CD8-positive, alpha-beta memory T cell (primary cell): ENCODE data around the gene RFC2. TPM values are rescaled to one million over a fixed set of nuclear protein-coding genes. Genes with fewer than 3 reads are reported as not detected.

ENCODE experiments used
- CTCF ChIA-PET: fragments of 350-600 bp; sonication (Branson Sonifier 250); formaldehyde crosslinking; loops from one replicate; lab custom pipeline; 2021; ENCODE audit warnings: antibody characterized with exemption; lab: Charles Lee
- POLR2A ChIA-PET: fragments of 350-600 bp; sonication (Branson Sonifier 250); formaldehyde crosslinking; loops from one replicate; lab custom pipeline; 2021; ENCODE audit warnings: antibody characterized with exemption; lab: Charles Lee
- DNase-seq, 5 donors: peaks; one replicate each; pipeline versions ENCODE4 v3.0.0 to v3.0.0-alpha.2; 2020 to 2022; ENCODE audit warnings: mixed read lengths in 1 of 5
- H3K27ac ChIP-seq: one replicate; pipeline ENCODE4 v1.7.0; 2013; ENCODE audit warnings: low read depth, mild to moderate bottlenecking, low read length, moderate library complexity
- H3K27me3 ChIP-seq: 2 replicates; pipeline ENCODE4 v1.7.0; 2013; ENCODE audit warnings: low read length, mild to moderate bottlenecking; ENCODE audit not compliant: insufficient read depth, poor library complexity, severe bottlenecking
- H3K36me3 ChIP-seq: 2 replicates; pipeline ENCODE4 v1.7.0; 2013; ENCODE audit warnings: mild to moderate bottlenecking, low read length, moderate library complexity; ENCODE audit not compliant: insufficient read depth
- H3K4me1 ChIP-seq: 2 replicates; pipeline ENCODE4 v1.7.0; 2013; ENCODE audit warnings: mild to moderate bottlenecking, low read length, moderate library complexity; ENCODE audit not compliant: insufficient read depth
- H3K4me3 ChIP-seq: 2 replicates; pipeline ENCODE4 v1.7.0; 2013; ENCODE audit warnings: mild to moderate bottlenecking, low read length
- H3K9me3 ChIP-seq: 2 replicates; pipeline ENCODE4 v1.7.0; 2013; ENCODE audit warnings: mild to moderate bottlenecking, low read length
- H3K27ac Mint-ChIP-seq, 8 donors: one replicate each; pipeline ENCODE4 v1.8.0; 2020 to 2021; ENCODE audit warnings: mixed read lengths in 8 of 8, mild to moderate bottlenecking in 6 of 8, inconsistent platforms in 3 of 8, moderate library complexity in 3 of 8
- H3K27me3 Mint-ChIP-seq, 2 donors: one replicate each; pipeline ENCODE4 v1.8.0; 2020 to 2021; ENCODE audit warnings: mixed read lengths in 2 of 2, mild to moderate bottlenecking in 1 of 2, moderate library complexity in 1 of 2
- H3K36me3 Mint-ChIP-seq, 3 donors: one replicate each; pipeline ENCODE4 v1.8.0; 2020 to 2021; ENCODE audit warnings: mixed read lengths in 3 of 3, inconsistent platforms in 1 of 3, mild to moderate bottlenecking in 1 of 3
- H3K4me1 Mint-ChIP-seq, 3 donors: one replicate each; pipeline ENCODE4 v1.8.0; 2020 to 2021; ENCODE audit warnings: mixed read lengths in 3 of 3, inconsistent platforms in 1 of 3, mild to moderate bottlenecking in 1 of 3
- H3K4me3 Mint-ChIP-seq, 7 donors: one replicate each; pipeline ENCODE4 v1.8.0; 2020 to 2021; ENCODE audit warnings: mixed read lengths in 7 of 7, mild to moderate bottlenecking in 6 of 7, moderate library complexity in 4 of 7, inconsistent platforms in 2 of 7
- H3K9me3 Mint-ChIP-seq, 5 donors: one replicate each; pipeline ENCODE4 v1.8.0; 2020 to 2022; ENCODE audit warnings: mixed read lengths in 5 of 5, mild to moderate bottlenecking in 3 of 5, moderate library complexity in 2 of 5, inconsistent platforms in 1 of 5
- polyA plus RNA-seq: library from polyadenylated mRNA; unstranded; fragments of 300-500 nt; fragmentation: Illumina TruSeq; gene quantifications from one replicate; pipeline ENCODE4 v1.2.3, GENCODE V29; 2021
- total RNA-seq, 2 experiments: library from RNA; stranded (reverse); gene quantifications; one replicate each; pipeline ENCODE4 v1.2.3, GENCODE V29; 2021

Gene RFC2
- total and polyA plus RNA-seq, 3 experiments from 2014 or later, result 24.8 to 99.4 (median 88.9) TPM

DNA sequence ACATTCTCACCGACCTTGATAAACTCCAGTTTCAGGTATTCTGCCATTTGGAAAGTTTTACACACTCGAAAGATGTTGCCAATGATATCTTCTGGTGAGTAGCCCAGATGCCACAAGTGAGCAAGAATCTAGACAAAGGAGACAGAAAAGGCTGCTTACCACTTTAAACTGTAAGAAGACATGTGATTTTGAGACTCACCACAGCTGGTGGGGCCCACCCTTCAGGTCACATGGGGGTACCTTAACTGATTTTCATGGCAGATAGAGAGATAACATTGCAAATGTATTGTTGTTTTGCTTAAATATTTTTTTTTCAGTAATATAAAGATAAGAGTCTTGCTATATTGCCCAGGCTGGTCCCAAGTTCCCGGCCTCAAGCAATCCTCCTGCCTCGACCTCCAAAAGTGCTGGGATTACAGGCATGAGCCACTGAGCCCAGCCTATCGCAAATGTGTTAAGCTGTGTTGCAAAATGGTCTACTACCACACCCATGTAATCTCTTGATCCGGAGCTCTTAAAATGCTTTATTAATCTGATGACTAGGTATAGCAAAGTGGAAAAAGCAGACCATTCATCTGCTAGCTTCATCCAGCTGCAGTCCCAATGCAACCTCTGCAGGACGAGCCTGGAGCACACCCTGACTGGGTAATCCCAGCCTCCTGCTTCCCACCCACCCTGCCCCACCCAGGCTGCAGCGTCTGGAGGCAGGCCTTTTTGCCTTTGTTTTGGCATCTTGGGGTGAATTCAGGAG, 18.5 kb downstream of the RFC2 start:
- H3K9me3 ChIP-seq, result no peaks in the 10 kb centered on the region
- peaks cover 12% of the 10 kb centered on the region for H3K36me3 ChIP-seq
- ChIA-PET POLR2A (no interaction called here), CTCF (no interaction called here)
- peaks cover 0 to 70% (median 23%) of the 10 kb centered on the region in 3 donors for H3K36me3 Mint-ChIP-seq
- H3K4me3 ChIP-seq, result no peak overlapping the region
- no peaks in the 10 kb centered on the region for H3K27me3 Mint-ChIP-seq
- peaks cover 4 to 5% (median 4%) of the 10 kb centered on the region in 3 donors for H3K4me1 Mint-ChIP-seq
- no peaks in the 10 kb centered on the region for H3K27me3 ChIP-seq
- H3K27ac ChIP-seq, result no peak overlapping the region
- no peak overlapping the region for H3K4me3 Mint-ChIP-seq
- H3K27ac Mint-ChIP-seq, result peak overlapping the region in 2 of 8 donors; percentile 54 to 60
- no peaks in the 10 kb centered on the region for H3K4me1 ChIP-seq
- DNase-seq, result no peak
- H3K9me3 Mint-ChIP-seq, result no peaks in the 10 kb centered on the region

DNA sequence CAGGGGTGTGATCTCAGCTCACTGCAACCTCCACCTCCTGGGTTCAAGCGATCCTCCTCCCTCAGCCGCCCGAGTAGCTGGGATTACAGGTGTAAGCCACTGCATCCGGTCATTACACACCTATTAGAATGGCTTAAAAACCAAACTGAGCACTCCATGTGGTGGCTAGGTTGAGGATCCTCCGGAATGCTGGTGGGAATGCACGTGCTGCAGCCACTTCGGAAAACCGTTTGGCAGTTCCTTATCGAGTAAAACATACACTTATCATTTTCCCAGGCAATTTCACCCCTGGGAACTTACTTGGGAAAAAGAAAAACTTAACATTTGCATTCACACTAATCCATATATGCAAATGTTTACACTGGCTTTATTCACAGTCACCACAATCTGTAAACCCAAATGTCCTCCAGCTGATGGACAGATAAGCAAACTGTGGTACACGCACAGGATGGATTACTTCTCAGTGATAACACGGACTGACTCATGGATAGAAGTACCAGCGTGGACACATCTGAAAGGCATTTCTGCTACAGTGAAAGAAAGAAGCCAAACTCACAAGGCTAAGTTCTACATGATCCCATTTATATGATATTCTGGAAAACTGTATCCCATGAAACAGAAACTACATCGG, 20.4 kb downstream of the RFC2 start:
- H3K36me3 ChIP-seq, result peaks cover 8% of the 10 kb centered on the region

GRCh38 chr7:74231232-74231590, 23.0 kb downstream of the RFC2 start:
- H3K27ac Mint-ChIP-seq, result peak overlapping the region in 1 of 8 donors; percentile 74
- Histone ChIP-seq H3K27me3 (no peaks in the 10 kb centered on the region), H3K9me3 (no peaks in the 10 kb centered on the region), H3K27ac (no peak overlapping the region), H3K4me1 (no peaks in the 10 kb centered on the region), H3K4me3 (no peak overlapping the region), H3K36me3 (no peaks in the 10 kb centered on the region)
- no peaks in the 10 kb centered on the region for H3K27me3 Mint-ChIP-seq
- DNase-seq, result peak in 1 of 5 donors; percentile 12
- peak overlapping the region in 1 of 7 donors; percentile 9 for H3K4me3 Mint-ChIP-seq
- peaks cover 8 to 10% (median 9%) of the 10 kb centered on the region in 3 donors for H3K4me1 Mint-ChIP-seq
- H3K9me3 Mint-ChIP-seq, result no peaks in the 10 kb centered on the region
- ChIA-PET CTCF (interaction anchor here (2.2 kb wide), 1 partner anchor 25 kb away, joined by 7 read pairs; no protein-coding TSS in a partner anchor), POLR2A (no interaction called here)
- H3K36me3 Mint-ChIP-seq, result peaks cover 0 to 49% (median 12%) of the 10 kb centered on the region in 3 donors

More for the DNA sequence above, 20.4 kb downstream of the RFC2 start:
- no peak for DNase-seq
- Histone ChIP-seq H3K9me3 (no peaks in the 10 kb centered on the region), H3K4me3 (no peak overlapping the region), H3K27ac (no peak overlapping the region), H3K4me1 (no peaks in the 10 kb centered on the region), H3K27me3 (no peaks in the 10 kb centered on the region)
- H3K27ac Mint-ChIP-seq, result no peak overlapping the region
- no peak overlapping the region for H3K4me3 Mint-ChIP-seq
- CTCF ChIA-PET, result no interaction called here
- peaks cover 0 to 69% (median 21%) of the 10 kb centered on the region in 3 donors for H3K36me3 Mint-ChIP-seq
- no peaks in the 10 kb centered on the region for H3K9me3 Mint-ChIP-seq
- peaks cover 4 to 5% (median 4%) of the 10 kb centered on the region in 3 donors for H3K4me1 Mint-ChIP-seq
- H3K27me3 Mint-ChIP-seq, result no peaks in the 10 kb centered on the region
- POLR2A ChIA-PET, result no interaction called here

DNA sequence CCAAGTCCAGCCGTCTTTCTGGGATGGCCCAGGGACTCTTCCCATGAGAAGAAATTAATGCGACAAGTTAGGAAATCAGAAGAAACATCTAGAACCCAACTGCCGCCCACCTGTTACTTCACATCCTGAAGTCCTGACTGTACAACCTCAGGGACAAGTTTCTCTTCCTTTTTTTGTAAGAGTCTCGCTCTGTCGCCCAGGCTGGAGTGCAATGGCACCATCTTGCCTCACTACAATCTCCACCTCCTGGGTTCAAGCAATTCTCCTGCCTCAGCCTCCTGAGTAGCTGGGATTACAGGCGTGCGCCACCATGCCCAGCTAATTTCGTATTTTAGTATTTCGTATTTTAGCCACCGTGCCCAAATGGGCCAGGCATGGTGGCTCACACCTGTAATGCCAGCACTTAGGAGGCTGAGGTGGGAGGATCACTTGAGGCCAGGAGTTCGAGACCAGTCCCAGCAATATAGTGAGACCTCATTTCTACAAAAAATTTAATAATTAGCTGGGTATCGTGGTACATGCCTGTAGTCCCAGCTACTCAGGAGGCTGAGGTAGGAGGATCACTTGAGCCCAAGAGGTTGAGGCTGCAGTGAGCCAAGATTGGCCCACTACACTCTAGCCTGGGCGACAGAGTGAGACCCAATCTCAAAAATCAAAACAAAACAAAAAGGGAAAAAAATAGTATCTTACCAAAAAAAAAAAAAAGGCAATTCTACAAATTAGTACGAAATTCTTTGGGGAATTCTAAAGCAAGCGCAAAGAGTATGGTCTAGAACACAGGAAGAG, 23.6 kb downstream of the RFC2 start:
- no peak overlapping the region for H3K27ac ChIP-seq
- POLR2A ChIA-PET, result no interaction called here
- H3K36me3 ChIP-seq, result no peaks in the 10 kb centered on the region
- Mint-ChIP-seq H3K27me3 (no peaks in the 10 kb centered on the region), H3K27ac (peak overlapping the region in 2 of 8 donors; percentile 29 to 74), H3K9me3 (no peaks in the 10 kb centered on the region), H3K4me1 (peaks cover 7 to 9% (median 8%) of the 10 kb centered on the region in 3 donors), H3K36me3 (peaks cover 0 to 46% (median 12%) of the 10 kb centered on the region in 3 donors), H3K4me3 (no peak overlapping the region)
- no peak for DNase-seq
- H3K4me1 ChIP-seq, result no peaks in the 10 kb centered on the region
- H3K27me3 ChIP-seq, result no peaks in the 10 kb centered on the region
- H3K9me3 ChIP-seq, result no peaks in the 10 kb centered on the region
- no peak overlapping the region for H3K4me3 ChIP-seq
- CTCF ChIA-PET, result interaction anchor here (2.2 kb wide), 1 partner anchor 24 kb away, joined by 7 read pairs; no protein-coding TSS in a partner anchor

DNA sequence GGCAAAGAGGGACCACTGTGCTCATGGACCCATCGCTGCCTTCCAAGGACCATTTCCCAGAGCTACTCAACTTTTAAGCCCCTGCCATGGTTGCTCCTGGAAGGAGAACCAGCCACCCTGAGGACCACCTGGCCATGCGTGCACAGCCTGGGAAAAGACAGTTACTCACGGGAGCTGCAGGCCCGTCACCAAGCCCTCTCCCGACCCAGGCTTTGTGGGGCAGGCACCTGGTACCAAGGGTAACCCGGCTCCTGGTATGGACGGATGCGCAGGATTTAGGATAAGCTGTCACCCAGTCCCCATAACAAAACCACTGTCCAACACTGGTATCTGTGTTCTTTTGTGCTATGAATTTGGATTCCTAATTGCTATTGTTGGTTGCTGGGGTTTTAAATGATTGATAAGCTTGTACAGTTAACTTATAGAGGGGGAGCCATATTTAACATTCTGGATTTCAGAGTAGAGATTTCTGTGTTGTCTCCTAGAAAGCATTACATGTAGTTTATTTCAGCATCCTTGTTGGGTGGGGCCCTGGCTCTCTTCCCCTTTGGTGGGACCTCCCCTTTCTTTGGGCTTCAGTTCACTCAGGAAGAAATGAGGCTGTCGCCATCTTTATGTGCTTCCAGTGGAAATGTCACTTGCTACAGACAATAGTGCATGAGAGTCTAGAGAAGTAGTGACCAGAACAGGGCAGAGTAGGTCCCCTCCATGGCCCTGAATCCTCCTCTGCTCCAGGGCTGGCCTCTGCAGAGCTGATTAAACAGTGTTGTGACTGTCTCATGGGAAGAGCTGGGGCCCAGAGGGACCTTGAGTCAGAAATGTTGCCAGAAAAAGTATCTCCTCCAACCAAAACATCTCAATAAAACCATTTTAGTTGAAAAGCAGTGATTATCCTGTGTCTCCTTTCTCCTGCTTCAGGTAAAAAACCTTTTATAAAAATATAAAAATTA, 25.0 kb downstream of the RFC2 start:
- Histone ChIP-seq H3K27me3 (no peaks in the 10 kb centered on the region), H3K4me1 (no peaks in the 10 kb centered on the region), H3K9me3 (no peaks in the 10 kb centered on the region), H3K27ac (no peak overlapping the region), H3K36me3 (no peaks in the 10 kb centered on the region), H3K4me3 (no peak overlapping the region)
- Mint-ChIP-seq H3K4me1 (peaks cover 4 to 8% (median 5%) of the 10 kb centered on the region in 3 donors), H3K36me3 (peaks cover 0 to 37% (median 10%) of the 10 kb centered on the region in 3 donors), H3K4me3 (no peak overlapping the region), H3K27me3 (no peaks in the 10 kb centered on the region), H3K27ac (peak overlapping the region in 3 of 8 donors; percentile 9 to 64 (median 10)), H3K9me3 (no peaks in the 10 kb centered on the region)
- POLR2A ChIA-PET, result no interaction called here
- no peak for DNase-seq
- CTCF ChIA-PET, result interaction anchor here (1.2 kb wide), 1 partner anchor 23 kb away, joined by 4 read pairs; no protein-coding TSS in a partner anchor

GRCh38 chr7:74226633-74227032, 27.6 kb downstream of the RFC2 start:
- Histone ChIP-seq H3K27me3 (no peaks in the 10 kb centered on the region), H3K4me1 (no peaks in the 10 kb centered on the region), H3K9me3 (no peaks in the 10 kb centered on the region), H3K36me3 (no peaks in the 10 kb centered on the region), H3K4me3 (no peak overlapping the region), H3K27ac (no peak overlapping the region)
- peak overlapping the region in 1 of 7 donors; percentile 63 for H3K4me3 Mint-ChIP-seq
- no peaks in the 10 kb centered on the region for H3K27me3 Mint-ChIP-seq
- no peak for DNase-seq
- H3K27ac Mint-ChIP-seq, result peak overlapping the region in 3 of 8 donors; percentile 1 to 76 (median 73)
- POLR2A ChIA-PET, result no interaction called here
- no peaks in the 10 kb centered on the region for H3K9me3 Mint-ChIP-seq
- CTCF ChIA-PET, result interaction anchor here (1.0 kb wide), 2 partner anchors 14 to 25 kb away, joined by 3 read pairs; no protein-coding TSS in a partner anchor
- peaks cover 0 to 25% (median 10%) of the 10 kb centered on the region in 3 donors for H3K36me3 Mint-ChIP-seq
- H3K4me1 Mint-ChIP-seq, result peaks cover 4 to 8% (median 5%) of the 10 kb centered on the region in 3 donors

DNA sequence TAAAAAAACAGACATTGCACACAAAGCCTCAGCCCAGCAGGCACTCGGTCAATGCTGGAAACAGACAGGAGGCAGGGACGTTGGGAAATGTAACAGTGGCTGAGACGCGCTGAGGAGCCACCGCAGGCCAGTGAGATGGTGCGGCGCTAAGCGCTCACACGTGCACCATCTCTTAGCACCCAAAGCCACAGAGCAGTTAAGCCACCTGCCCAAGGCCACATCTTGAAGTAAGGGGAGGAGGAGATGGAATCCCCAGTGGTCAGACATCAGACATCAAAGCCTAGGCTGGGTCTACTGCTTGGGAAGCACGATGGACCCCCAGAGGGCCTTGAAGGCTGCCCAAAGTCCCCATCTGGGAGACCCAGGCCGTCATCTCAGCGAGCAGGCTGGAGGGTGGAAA, 28.8 kb downstream of the RFC2 start:
- H3K36me3 ChIP-seq, result no peaks in the 10 kb centered on the region
- ChIA-PET POLR2A (no interaction called here), CTCF (no interaction called here)
- DNase-seq, result no peak
- no peak overlapping the region for H3K27ac ChIP-seq
- H3K36me3 Mint-ChIP-seq, result peaks cover 0 to 15% (median 5%) of the 10 kb centered on the region in 3 donors
- H3K27me3 Mint-ChIP-seq, result no peaks in the 10 kb centered on the region
- H3K4me3 Mint-ChIP-seq, result no peak overlapping the region
- H3K27me3 ChIP-seq, result no peaks in the 10 kb centered on the region
- peaks cover 4 to 5% (median 4%) of the 10 kb centered on the region in 3 donors for H3K4me1 Mint-ChIP-seq
- H3K4me1 ChIP-seq, result no peaks in the 10 kb centered on the region
- H3K9me3 ChIP-seq, result no peaks in the 10 kb centered on the region
- H3K27ac Mint-ChIP-seq, result no peak overlapping the region
- H3K9me3 Mint-ChIP-seq, result no peaks in the 10 kb centered on the region
- no peak overlapping the region for H3K4me3 ChIP-seq
